ENCODE results near the gene PLA2G6. TPM values are rescaled to one million over a fixed set of nuclear protein-coding genes. Genes with fewer than 3 reads are reported as not detected.

PLA2G6 gene
- total and polyA plus RNA-seq, 2 of the 8 experiments (the other 6 are each of a cell fraction or from before 2014, with no cell fraction given): 13.2 to 21.0 TPM

- TF ChIP-seq CTCF (IDR thresholded peaks at IDR 0.05; ENCODE audit: control extremely low read depth in 1 of 3, insufficient read depth in 1 of 3, low read depth in 1 of 3, low read length in 3 of 3) (peak in 1 of 3 experiments; percentile 0; a peak in 1 of 4 replicates), SP1 (IDR thresholded peaks at IDR 0.05; ENCODE audit: low read depth, low read length) (peak; percentile 7; the same call in 1 of the 2 replicates), SRF (IDR thresholded peaks at IDR 0.05; ENCODE audit: low read depth, low read length) (no peak), POLR2A (IDR thresholded peaks at IDR 0.05; ENCODE audit: control extremely low read depth in 1 of 2, low read depth in 2 of 2, low read length in 2 of 2) (peak in 1 of 2 experiments; percentile 54; a peak in 2 of 3 replicates), EGR1 (IDR thresholded peaks at IDR 0.05; ENCODE audit: borderline replicate concordance, low read depth, low read length) (peak; percentile 26; the same call in 1 of the 2 replicates), ASH2L (IDR thresholded peaks at IDR 0.05; ENCODE audit: low read length) (peak; percentile 65), USF2 (IDR thresholded peaks at IDR 0.05; ENCODE audit: low read length) (0 out of 2 replicates have a peak, but pooled peaks have one; percentile 2)
Measured at GRCh38 chr22:38214302-38215056, 32.8 kb upstream of the PLA2G6 start (continued).
